H1 (cell line): ENCODE data around the gene KIR2DL3. TPM values are rescaled to one million over a fixed set of nuclear protein-coding genes. Genes with fewer than 3 reads are reported as not detected.

Source experiments
- CBX8 ChIP-seq: fragments of 300-800, 300-1000 bp; sonication (generic); IDR thresholded peaks from 2 replicates; pipeline ENCODE4 v1.7.1; 2016; ENCODE audit warnings: low read depth, low read length, borderline replicate concordance
- CEBPB ChIP-seq: IDR thresholded peaks from 2 replicates; pipeline ENCODE4 v1.6.1; 2012; ENCODE audit warnings: low read depth, low read length
- CHD7 ChIP-seq: fragments of 300-600 bp; sonication (generic); IDR thresholded peaks from 2 replicates; pipeline ENCODE4 v1.7.1; 2012; ENCODE audit warnings: low read length, moderate library complexity, mild to moderate bottlenecking, inconsistent platforms; ENCODE audit not compliant: insufficient replicate concordance
- EP300 ChIP-seq, 2 experiments: IDR thresholded peaks; 1 replicate in 1 of 2; 2 replicates in 1 of 2; pipeline ENCODE4 v1.6.1; 2011 to 2012; ENCODE audit warnings: low read depth in 2 of 2, low read length in 2 of 2, mild to moderate bottlenecking in 2 of 2, borderline replicate concordance in 1 of 2, inconsistent platforms in 1 of 2, moderate library complexity in 1 of 2
- HDAC2 ChIP-seq, 2 experiments: fragments of 300-600 bp in 1 of 2; sonication (generic) in 1 of 2; IDR thresholded peaks; 2 replicates each; pipeline ENCODE4 v1.6.1; 2011 to 2012; ENCODE audit warnings: low read depth in 2 of 2, low read length in 2 of 2, mild to moderate bottlenecking in 2 of 2, moderate library complexity in 2 of 2, borderline replicate concordance in 1 of 2, inconsistent platforms in 1 of 2
- PHF8 ChIP-seq: fragments of 200-600 bp; sonication (generic); conservative IDR thresholded peaks from 2 replicates; pipeline ENCODE4 v1.7.1; 2012; ENCODE audit warnings: low read depth, mild to moderate bottlenecking, inconsistent platforms, low read length, moderate library complexity
- SP4 ChIP-seq: IDR thresholded peaks from 2 replicates; pipeline ENCODE4 v1.6.1; 2012; ENCODE audit warnings: low read length, inconsistent platforms
- TAF1 ChIP-seq: IDR thresholded peaks from 2 replicates; pipeline ENCODE4 v1.6.1; 2011; ENCODE audit warnings: mild to moderate bottlenecking, low read depth, low read length
- TBP ChIP-seq: IDR thresholded peaks from 2 replicates; pipeline ENCODE4 v1.6.1; 2011; ENCODE audit warnings: low read depth, low read length, improper control_type of control experiment
- ZNF274 ChIP-seq: IDR thresholded peaks from 2 replicates; pipeline ENCODE4 v1.7.0; 2012; ENCODE audit warnings: low read length, borderline replicate concordance; ENCODE audit errors: extremely low read depth
- polyA plus RNA-seq, 7 experiments: library from polyadenylated mRNA; depleted of rRNA in 3 of 7; stranded (reverse) in 5 of 7; unstranded in 2 of 7; fragments of >200 nt in 5 of 7; fragments of 200-250 nt in 2 of 7; gene quantifications; 1 replicate in 5 of 7; 2 replicates in 1 of 7; 4 replicates in 1 of 7; pipeline versions ENCODE4 v1.2.1 to v1.2.3, GENCODE V29; 2011 to 2013; ENCODE audit warnings: missing spikeins in 2 of 7, mixed read lengths in 2 of 7
- total RNA-seq: library from RNA; stranded (reverse); fragmentation: NEBNext Ultra II Directional; extraction: Animal tissue kit (Norgen Biotek cat#: 25700); gene quantifications from 2 replicates; pipeline ENCODE4 v1.2.1, GENCODE V29; 2021

KIR2DL3 gene
- total and polyA plus RNA-seq, 2 of the 8 experiments (the other 6 are each of a cell fraction or from before 2014, with no cell fraction given) = not detected

- TF ChIP-seq CHD7 (no peak), CBX8 (no peak), ZNF274 (no peak), TAF1 (no peak), EP300 (IDR thresholded peaks at IDR 0.05; ENCODE audit: borderline replicate concordance in 1 of 2, low read depth in 2 of 2, low read length in 2 of 2) (no peak), HDAC2 (IDR thresholded peaks at IDR 0.05; ENCODE audit: borderline replicate concordance in 1 of 2, low read depth in 2 of 2, low read length in 2 of 2) (no peak), CEBPB (no peak), TBP (no peak), PHF8 (no peak), SP4 (no peak)
Measured at GRCh38 chr19:54729416-54730188, 8.7 kb upstream of the KIR2DL3 start (continued).
